Transverse colon (tissue), 4 donors: ENCODE results near the gene MINDY3. TPM values are rescaled to one million over a fixed set of nuclear protein-coding genes. Genes with fewer than 3 reads are reported as not detected.

Source experiments
- DNase-seq: peaks from one replicate; pipeline ENCODE4 v3.0.0-alpha.2; 2019
- H3K27ac ChIP-seq, 4 donors: fragments of 200-600 bp; sonication (generic); 2 replicates each; pipeline ENCODE4 v1.5.1; 2016 to 2018; ENCODE audit warnings: inconsistent platforms in 4 of 4
- H3K27me3 ChIP-seq: fragments of 200-600 bp; sonication (generic); 2 replicates; pipeline ENCODE4 v1.5.1; 2017; ENCODE audit warnings: inconsistent platforms
- H3K36me3 ChIP-seq, 4 donors: fragments of 200-600 bp; sonication (generic); 2 replicates each; pipeline ENCODE4 v1.5.1; 2017 to 2019; ENCODE audit warnings: inconsistent platforms in 4 of 4
- H3K4me1 ChIP-seq, 4 donors: fragments of 200-600 bp; sonication (generic); 2 replicates each; pipeline ENCODE4 v1.5.1; 2017 to 2020; ENCODE audit warnings: inconsistent platforms in 4 of 4
- H3K4me3 ChIP-seq, 4 donors: fragments of 200-600 bp; sonication (generic); 1 replicate in 1 of 4; 2 replicates in 3 of 4; pipeline versions ENCODE4 v1.5.1 to v1.6.1; 2017 to 2019; ENCODE audit warnings: inconsistent platforms in 4 of 4
- H3K9me3 ChIP-seq, 2 donors: fragments of 200-600 bp; sonication (generic); 2 replicates each; pipeline ENCODE4 v1.5.1; 2017 to 2019; ENCODE audit warnings: inconsistent platforms in 2 of 2
- CTCF ChIP-seq, 5 experiments: fragments of 200-600 bp in 3 of 5; fragments of 450-650 bp in 2 of 5; sonication (generic) in 3 of 5; IDR thresholded peaks; 1 replicate in 2 of 5; 2 replicates in 3 of 5; pipeline ENCODE4 v1.5.1; 2016 to 2017; ENCODE audit warnings: antibody characterized with exemption in 5 of 5, inconsistent platforms in 3 of 5, mild to moderate bottlenecking in 2 of 5, moderate library complexity in 1 of 5
- EP300 ChIP-seq: sonication (generic); formaldehyde crosslinking; IDR thresholded peaks from one replicate; pipeline ENCODE4 v1.6.1; 2017; ENCODE audit warnings: antibody characterized with exemption, low read depth
- POLR2A ChIP-seq: fragments of 450-650 bp; IDR thresholded peaks from one replicate; pipeline ENCODE4 v1.6.1; 2016; ENCODE audit warnings: antibody characterized with exemption, mild to moderate bottlenecking, moderate library complexity
- POLR2AphosphoS5 ChIP-seq, 3 donors: sonication (generic); formaldehyde crosslinking; IDR thresholded peaks; one replicate each; pipeline ENCODE4 v1.6.1; 2016; ENCODE audit warnings: antibody characterized with exemption in 3 of 3
- WGBS, 2 donors: methylation state at CpG; one replicate each; pipeline ENCODE4 v1.1.5; 2018; ENCODE audit warnings: low coverage in 1 of 2; 5-methylcytosine and 5-hydroxymethylcytosine counted together
- in situ Hi-C, 4 donors: fragments of 200-750 bp; cut with MboI; loops; one replicate each; pipeline versions ENCODE4 v1.15.0 to v1.15.1; 2017; ENCODE audit warnings: low sequenced_read_pairs in 3 of 4, low pct_ligation_motif_present in 1 of 4, low pct_unique_long_range_greater_than_20kb in 1 of 4
- intact Hi-C: fragments of 100-400 bp; cut with DNase I; formaldehyde crosslinking; loops from one replicate; pipeline ENCODE4 v1.15.1; 2023; ENCODE audit warnings: low total_unique reads
- total RNA-seq, 4 donors: library from RNA; depleted of rRNA; stranded (reverse); fragments of >200 nt; gene quantifications; one replicate each; pipeline ENCODE4 v1.1.0, GENCODE V29; 2016

Gene MINDY3
- total RNA-seq, 4 donors from 2014 or later, result 4.2 to 45.3 (median 31.8) TPM

- in situ Hi-C loops, result no loop called here
- Histone ChIP-seq H3K4me1 (no peaks in the 10 kb centered on the region), H3K27ac (no peak overlapping the region), H3K4me3 (no peak overlapping the region), H3K27me3 (no peaks in the 10 kb centered on the region), H3K9me3 (no peaks in the 10 kb centered on the region), H3K36me3 (no peaks in the 10 kb centered on the region)
- WGBS, 2 donors, result 86 to 89% methylated on average over 4 of the region's 4 CpGs
- intact Hi-C loops, result no loop called here
- no peak for TF ChIP-seq POLR2AphosphoS5 (IDR thresholded peaks at IDR 0.05)
- TF ChIP-seq POLR2A, result no peak
- no peak for TF ChIP-seq CTCF (IDR thresholded peaks at IDR 0.05)
- no peak for TF ChIP-seq EP300
- DNase-seq, result no peak
Measured at GRCh38 chr10:15849316-15849715, 11.0 kb downstream of the MINDY3 start.

- H3K9me3 ChIP-seq, result no peaks in the 10 kb centered on the region
- 91 to 98% methylated on average over 4 of the region's 4 CpGs for WGBS, 2 donors
- peaks cover 0 to 5% (median 0%) of the 10 kb centered on the region in 4 donors for H3K36me3 ChIP-seq
- intact Hi-C loops (no loop called here), in situ Hi-C loops (no loop called here)
- no peak overlapping the region for H3K4me3 ChIP-seq
- TF ChIP-seq POLR2A, result no peak
- TF ChIP-seq EP300, result no peak
- no peak for TF ChIP-seq CTCF (IDR thresholded peaks at IDR 0.05)
- no peak for TF ChIP-seq POLR2AphosphoS5 (IDR thresholded peaks at IDR 0.05)
- H3K27ac ChIP-seq, result no peak overlapping the region
- no peaks in the 10 kb centered on the region for H3K4me1 ChIP-seq
- no peak for DNase-seq
- H3K27me3 ChIP-seq, result no peaks in the 10 kb centered on the region
Measured at GRCh38 chr10:15847481-15847880, 12.8 kb downstream of the MINDY3 start.

GRCh38 chr10:15844517-15844916 lies 15.8 kb downstream of the MINDY3 start:
- no peak for TF ChIP-seq CTCF (IDR thresholded peaks at IDR 0.05)
- no peak for TF ChIP-seq POLR2A
- no peak for TF ChIP-seq EP300
- no peak for TF ChIP-seq POLR2AphosphoS5 (IDR thresholded peaks at IDR 0.05)
- Histone ChIP-seq H3K9me3 (no peaks in the 10 kb centered on the region), H3K27ac (no peak overlapping the region), H3K4me1 (no peaks in the 10 kb centered on the region), H3K36me3 (peaks cover 0 to 5% (median 0%) of the 10 kb centered on the region in 4 donors), H3K4me3 (no peak overlapping the region), H3K27me3 (no peaks in the 10 kb centered on the region)
- no peak for DNase-seq
- in situ Hi-C loops (no loop called here), intact Hi-C loops (no loop called here)

DNA sequence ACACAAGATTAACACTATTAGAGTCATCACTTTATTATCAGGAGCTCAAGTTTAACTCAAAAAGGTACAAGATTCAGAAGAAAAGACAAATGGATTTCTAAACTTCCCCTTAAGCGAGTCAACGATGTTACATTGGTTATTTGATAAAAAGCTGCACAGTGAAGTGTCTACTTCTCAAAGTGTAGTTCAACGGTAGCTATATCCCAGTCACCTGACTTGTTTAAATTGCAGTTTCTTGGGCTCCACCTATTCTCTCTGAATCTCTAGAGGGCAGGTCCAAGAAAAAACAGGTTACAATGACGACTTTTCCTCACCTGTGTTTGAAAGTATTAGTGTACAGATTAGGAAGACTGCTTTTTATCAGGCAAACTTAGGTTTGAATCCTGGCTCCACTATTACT lies 16.6 kb downstream of the MINDY3 start:
- WGBS, 2 donors, result 70 to 77% methylated on average over 3 to 4 of the region's 4 CpGs
- no peak for DNase-seq
- H3K27ac ChIP-seq, result no peak overlapping the region
- intact Hi-C loops (no loop called here), in situ Hi-C loops (no loop called here)
- H3K27me3 ChIP-seq, result no peaks in the 10 kb centered on the region
- peaks cover 0 to 5% (median 0%) of the 10 kb centered on the region in 4 donors for H3K36me3 ChIP-seq
- no peaks in the 10 kb centered on the region for H3K9me3 ChIP-seq
- TF ChIP-seq POLR2A (no peak), EP300 (no peak), POLR2AphosphoS5 (IDR thresholded peaks at IDR 0.05) (no peak), CTCF (IDR thresholded peaks at IDR 0.05) (no peak)
- no peaks in the 10 kb centered on the region for H3K4me1 ChIP-seq
- H3K4me3 ChIP-seq, result no peak overlapping the region
